GM12873 (cell line): ENCODE results near the gene ZXDC.

Experiments
- TF ChIP-seq, protein P1 (sequence below): IDR thresholded peaks from 2 replicates; pipeline ENCODE4 v1.5.1; 2012; ENCODE audit warnings: low read depth, mild to moderate bottlenecking, moderate library complexity, low read length, control low read depth; ENCODE audit not compliant: insufficient read depth; ENCODE audit errors: missing control alignments

The ZXDC gene

GRCh38 chr3:126454025-126454424 lies 21.7 kb downstream of the ZXDC start:
- TF ChIP-seq, protein P1, sequence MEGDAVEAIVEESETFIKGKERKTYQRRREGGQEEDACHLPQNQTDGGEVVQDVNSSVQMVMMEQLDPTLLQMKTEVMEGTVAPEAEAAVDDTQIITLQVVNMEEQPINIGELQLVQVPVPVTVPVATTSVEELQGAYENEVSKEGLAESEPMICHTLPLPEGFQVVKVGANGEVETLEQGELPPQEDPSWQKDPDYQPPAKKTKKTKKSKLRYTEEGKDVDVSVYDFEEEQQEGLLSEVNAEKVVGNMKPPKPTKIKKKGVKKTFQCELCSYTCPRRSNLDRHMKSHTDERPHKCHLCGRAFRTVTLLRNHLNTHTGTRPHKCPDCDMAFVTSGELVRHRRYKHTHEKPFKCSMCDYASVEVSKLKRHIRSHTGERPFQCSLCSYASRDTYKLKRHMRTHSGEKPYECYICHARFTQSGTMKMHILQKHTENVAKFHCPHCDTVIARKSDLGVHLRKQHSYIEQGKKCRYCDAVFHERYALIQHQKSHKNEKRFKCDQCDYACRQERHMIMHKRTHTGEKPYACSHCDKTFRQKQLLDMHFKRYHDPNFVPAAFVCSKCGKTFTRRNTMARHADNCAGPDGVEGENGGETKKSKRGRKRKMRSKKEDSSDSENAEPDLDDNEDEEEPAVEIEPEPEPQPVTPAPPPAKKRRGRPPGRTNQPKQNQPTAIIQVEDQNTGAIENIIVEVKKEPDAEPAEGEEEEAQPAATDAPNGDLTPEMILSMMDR = no peak

DNA sequence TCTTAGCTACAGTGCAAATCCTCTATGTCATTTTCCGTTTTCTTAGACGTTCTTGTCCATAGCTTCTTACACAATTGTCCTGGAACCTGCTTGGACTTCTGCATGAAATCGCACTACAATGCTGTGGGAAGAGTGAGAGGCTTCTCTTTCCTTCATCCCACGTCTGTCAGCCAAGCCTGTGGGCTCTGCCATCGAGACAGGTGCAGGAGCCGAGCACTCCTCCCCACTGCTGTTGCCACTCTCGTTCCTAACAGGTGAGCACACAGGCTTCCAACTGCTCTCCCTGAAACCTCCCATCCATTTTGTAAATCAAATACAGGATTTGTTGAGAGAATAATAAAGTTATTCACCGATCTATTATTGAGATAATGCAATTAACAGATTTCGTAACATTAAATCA lies 23.5 kb downstream of the ZXDC start:
- TF ChIP-seq, protein P1 = no peak

- TF ChIP-seq, protein P1 = no peak
Measured at GRCh38 chr3:126451511-126451910, 24.2 kb downstream of the ZXDC start.

- TF ChIP-seq, protein P1 = no peak
Measured at GRCh38 chr3:126450744-126451143, 24.9 kb downstream of the ZXDC start.

DNA sequence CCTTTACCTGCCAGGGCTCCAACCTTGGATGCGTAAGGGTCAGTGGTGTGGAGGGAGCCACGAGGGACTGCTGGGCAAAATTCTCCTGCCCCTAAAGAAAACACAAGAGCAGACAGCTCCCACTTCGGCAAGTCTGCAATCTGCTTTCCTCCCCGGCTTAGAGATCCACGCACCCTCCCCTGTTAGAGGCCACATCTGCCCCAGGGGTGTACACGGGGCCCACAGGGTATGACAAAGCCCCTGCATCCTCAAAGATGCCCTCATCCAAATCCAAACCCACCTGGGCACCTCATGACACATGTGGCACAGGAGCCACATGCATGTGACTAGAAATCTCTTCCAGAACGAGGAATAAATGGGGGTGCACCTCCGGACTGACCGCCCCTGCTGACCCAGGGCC lies 25.5 kb downstream of the ZXDC start:
- TF ChIP-seq, protein P1 = no peak

- TF ChIP-seq, protein P1 = no peak
Measured at GRCh38 chr3:126449621-126450051, 26.1 kb downstream of the ZXDC start.

- TF ChIP-seq, protein P1 = no peak
Measured at GRCh38 chr3:126448893-126449180, 26.9 kb downstream of the ZXDC start.
